Liver (tissue), 9 donors: Measurements from ENCODE around the gene KNOP1. TPM values are rescaled to one million over a fixed set of nuclear protein-coding genes. Genes with fewer than 3 reads are reported as not detected.

Experiments used
- DNase-seq: peaks from one replicate; pipeline ENCODE4 v3.0.0-alpha.2; 2017; ENCODE audit warnings: low spot score
- H3K27ac ChIP-seq, 2 donors: one replicate each; pipeline ENCODE4 v1.7.0; 2013; ENCODE audit warnings: inconsistent platforms in 2 of 2, low read length in 2 of 2, control low read depth in 1 of 2, low read depth in 1 of 2, mild to moderate bottlenecking in 1 of 2
- H3K27me3 ChIP-seq, 4 donors: one replicate each; pipeline versions ENCODE4 v1.6.1 to v1.7.0; 2013; ENCODE audit warnings: low read length in 3 of 4, inconsistent platforms in 1 of 4, mild to moderate bottlenecking in 1 of 4, moderate library complexity in 1 of 4; ENCODE audit not compliant: control insufficient read depth in 4 of 4, insufficient read depth in 4 of 4
- H3K36me3 ChIP-seq, 4 donors: one replicate each; pipeline versions ENCODE4 v1.6.1 to v1.7.0; 2013; ENCODE audit warnings: low read length in 3 of 4, mild to moderate bottlenecking in 3 of 4, low read depth in 1 of 4, moderate library complexity in 1 of 4; ENCODE audit not compliant: control insufficient read depth in 4 of 4, insufficient read depth in 3 of 4
- H3K4me1 ChIP-seq, 4 donors: one replicate each; pipeline versions ENCODE4 v1.6.1 to v1.7.0; 2013; ENCODE audit warnings: low read length in 3 of 4, mild to moderate bottlenecking in 3 of 4, moderate library complexity in 1 of 4; ENCODE audit not compliant: control insufficient read depth in 4 of 4, insufficient read depth in 4 of 4
- H3K4me3 ChIP-seq, 3 donors: one replicate each; pipeline versions ENCODE4 v1.6.1 to v1.7.0; 2013; ENCODE audit warnings: low read length in 3 of 3, control low read depth in 1 of 3, low read depth in 1 of 3, mild to moderate bottlenecking in 1 of 3
- H3K9ac ChIP-seq, 2 donors: one replicate each; pipeline ENCODE4 v1.7.0; 2013; ENCODE audit warnings: low read length in 2 of 2, mild to moderate bottlenecking in 2 of 2, moderate library complexity in 2 of 2, control low read depth in 1 of 2, low read depth in 1 of 2
- H3K9me3 ChIP-seq, 4 donors: one replicate each; pipeline versions ENCODE4 v1.6.1 to v1.7.0; 2013; ENCODE audit warnings: low read length in 3 of 4; ENCODE audit not compliant: control insufficient read depth in 4 of 4
- ATF3 ChIP-seq: IDR thresholded peaks from 2 replicates; pipeline ENCODE4 v1.6.1; 2016; ENCODE audit warnings: antibody characterized with exemption
- EGR1 ChIP-seq, 2 donors: IDR thresholded peaks; 2 replicates each; pipeline ENCODE4 v1.6.1; 2016 to 2018; ENCODE audit warnings: antibody characterized with exemption in 2 of 2, low read depth in 2 of 2
- FOXA1 ChIP-seq: IDR thresholded peaks from 2 replicates; pipeline ENCODE4 v1.6.1; 2016; ENCODE audit warnings: antibody characterized with exemption
- GABPA ChIP-seq, 2 donors: IDR thresholded peaks in 1 of 2; conservative IDR thresholded peaks in 1 of 2; 2 replicates each; pipeline ENCODE4 v1.6.1; 2016; ENCODE audit warnings: antibody characterized with exemption in 2 of 2, mild to moderate bottlenecking in 1 of 2, moderate library complexity in 1 of 2
- HNF4A ChIP-seq, 2 donors: conservative IDR thresholded peaks; 2 replicates each; pipeline ENCODE4 v1.6.1; 2016; ENCODE audit warnings: antibody characterized with exemption in 2 of 2, mild to moderate bottlenecking in 2 of 2
- HNF4G ChIP-seq: IDR thresholded peaks from 2 replicates; pipeline ENCODE4 v1.6.1; 2016; ENCODE audit warnings: antibody characterized with exemption
- JUND ChIP-seq, 2 donors: IDR thresholded peaks; 2 replicates each; pipeline ENCODE4 v1.6.1; 2016; ENCODE audit warnings: antibody characterized with exemption in 2 of 2
- NR2F2 ChIP-seq: IDR thresholded peaks from 2 replicates; pipeline ENCODE4 v1.6.1; 2016; ENCODE audit warnings: antibody characterized with exemption
- RAD21 ChIP-seq, 2 donors: IDR thresholded peaks; 2 replicates each; pipeline ENCODE4 v1.6.1; 2016; ENCODE audit warnings: antibody characterized with exemption in 2 of 2, mild to moderate bottlenecking in 2 of 2
- REST ChIP-seq: IDR thresholded peaks from 2 replicates; pipeline ENCODE4 v1.6.1; 2016; ENCODE audit warnings: antibody characterized with exemption, mild to moderate bottlenecking
- RXRA ChIP-seq, 2 donors: IDR thresholded peaks; 2 replicates each; pipeline ENCODE4 v1.6.1; 2017 to 2018; ENCODE audit warnings: antibody characterized with exemption in 2 of 2, mild to moderate bottlenecking in 1 of 2
- SP1 ChIP-seq: IDR thresholded peaks from 2 replicates; pipeline ENCODE4 v1.6.1; 2018; ENCODE audit warnings: antibody characterized with exemption, mild to moderate bottlenecking
- TAF1 ChIP-seq: conservative IDR thresholded peaks from 2 replicates; pipeline ENCODE4 v1.6.1; 2016; ENCODE audit warnings: antibody characterized with exemption, mild to moderate bottlenecking
- YY1 ChIP-seq: IDR thresholded peaks from 2 replicates; pipeline ENCODE4 v1.6.1; 2016; ENCODE audit warnings: antibody characterized with exemption, mild to moderate bottlenecking
- WGBS: extraction: QIAGEN DNeasy Blood & Tissue Kit; methylation state at CpG from one replicate; pipeline ENCODE4 v1.1.7; 2013; 5-methylcytosine and 5-hydroxymethylcytosine counted together
- polyA plus RNA-seq, 2 donors: library from polyadenylated mRNA; stranded (reverse) in 1 of 2; unstranded in 1 of 2; fragments of 200-250 nt in 1 of 2; fragments of >200 nt in 1 of 2; fragmentation: Nextera tagmentation in 1 of 2; extraction: Ambion mirVana in 1 of 2; gene quantifications; one replicate each; pipeline versions ENCODE4 v1.2.1 to v1.2.3, GENCODE V29; 2013 to 2015
- total RNA-seq, 2 donors: library from RNA; depleted of rRNA; stranded (reverse); fragments of >200 nt; gene quantifications; one replicate each; pipeline ENCODE4 v1.2.3, GENCODE V29; 2014
- TF ChIP-seq, protein P1 (sequence below): IDR thresholded peaks from 2 replicates; pipeline ENCODE4 v1.6.1; 2016; ENCODE audit warnings: antibody characterized with exemption
- TF ChIP-seq, protein P2 (sequence below): IDR thresholded peaks from 2 replicates; pipeline ENCODE4 v1.6.1; 2016; ENCODE audit warnings: antibody characterized with exemption
- donor health status: healthy.
- donor health status: healthy.
- donor health status: healthy.
- donor health status: healthy.
- donor health status: healthy.

The KNOP1 gene
- total and polyA plus RNA-seq, 4 donors: 4.1 to 6.7 (median 5.7) TPM

- TF ChIP-seq FOXA1: no peak
- TF ChIP-seq TAF1: no peak
- TF ChIP-seq RXRA (IDR thresholded peaks at IDR 0.05): no peak
- TF ChIP-seq JUND (IDR thresholded peaks at IDR 0.05): no peak
- TF ChIP-seq, protein P1, sequence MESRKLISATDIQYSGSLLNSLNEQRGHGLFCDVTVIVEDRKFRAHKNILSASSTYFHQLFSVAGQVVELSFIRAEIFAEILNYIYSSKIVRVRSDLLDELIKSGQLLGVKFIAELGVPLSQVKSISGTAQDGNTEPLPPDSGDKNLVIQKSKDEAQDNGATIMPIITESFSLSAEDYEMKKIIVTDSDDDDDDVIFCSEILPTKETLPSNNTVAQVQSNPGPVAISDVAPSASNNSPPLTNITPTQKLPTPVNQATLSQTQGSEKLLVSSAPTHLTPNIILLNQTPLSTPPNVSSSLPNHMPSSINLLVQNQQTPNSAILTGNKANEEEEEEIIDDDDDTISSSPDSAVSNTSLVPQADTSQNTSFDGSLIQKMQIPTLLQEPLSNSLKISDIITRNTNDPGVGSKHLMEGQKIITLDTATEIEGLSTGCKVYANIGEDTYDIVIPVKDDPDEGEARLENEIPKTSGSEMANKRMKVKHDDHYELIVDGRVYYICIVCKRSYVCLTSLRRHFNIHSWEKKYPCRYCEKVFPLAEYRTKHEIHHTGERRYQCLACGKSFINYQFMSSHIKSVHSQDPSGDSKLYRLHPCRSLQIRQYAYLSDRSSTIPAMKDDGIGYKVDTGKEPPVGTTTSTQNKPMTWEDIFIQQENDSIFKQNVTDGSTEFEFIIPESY: no peak
- no peak for TF ChIP-seq SP1
- TF ChIP-seq YY1: no peak
- no peak for TF ChIP-seq REST
- TF ChIP-seq, protein P2, sequence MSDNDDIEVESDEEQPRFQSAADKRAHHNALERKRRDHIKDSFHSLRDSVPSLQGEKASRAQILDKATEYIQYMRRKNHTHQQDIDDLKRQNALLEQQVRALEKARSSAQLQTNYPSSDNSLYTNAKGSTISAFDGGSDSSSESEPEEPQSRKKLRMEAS: no peak
- no peak for TF ChIP-seq HNF4G
- TF ChIP-seq EGR1 (IDR thresholded peaks at IDR 0.05; ENCODE audit: low read depth in 2 of 2): no peak
- TF ChIP-seq GABPA (IDR thresholded peaks at IDR 0.05 in 1 of 2, conservative IDR thresholded peaks at IDR 0.05 in 1 of 2): no peak
- TF ChIP-seq RAD21 (IDR thresholded peaks at IDR 0.05): no peak
- no peak for TF ChIP-seq NR2F2
- TF ChIP-seq ATF3: no peak
- no peak for TF ChIP-seq HNF4A (conservative IDR thresholded peaks at IDR 0.05)
- Histone ChIP-seq H3K9ac (no peak overlapping the region), H3K27ac (no peak overlapping the region), H3K9me3 (no peaks in the 10 kb centered on the region), H3K4me1 (peaks cover 0 to 19% (median 14%) of the 10 kb centered on the region in 4 donors), H3K27me3 (no peaks in the 10 kb centered on the region), H3K4me3 (no peak overlapping the region), H3K36me3 (peaks cover 0 to 10% (median 4%) of the 10 kb centered on the region in 4 donors)
- WGBS: 94% methylated on average over 5 of the region's 5 CpGs
- DNase-seq: no peak
These were observed 2.5 kb downstream of the KNOP1 start for GRCh38 chr16:19715566-19715965.

DNA sequence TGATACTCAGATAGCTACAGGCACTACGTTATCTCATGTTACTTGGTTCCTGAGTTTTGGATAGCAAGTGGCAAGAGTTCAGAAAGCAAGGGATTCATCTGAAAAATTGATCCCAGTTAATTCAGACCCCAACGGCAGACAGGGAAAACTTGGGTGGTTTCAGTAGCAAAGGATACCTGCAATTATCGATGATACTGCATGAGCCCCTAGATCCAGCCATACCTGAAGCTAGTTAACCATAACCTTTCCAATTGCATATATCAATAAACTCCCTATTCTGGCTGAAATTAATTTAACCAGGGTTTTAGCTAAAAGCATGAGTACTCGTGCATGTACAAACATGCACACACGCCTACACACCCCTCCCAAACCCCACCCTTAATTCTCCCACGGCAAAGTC lies 4.3 kb downstream of the KNOP1 start:
- no peak overlapping the region for H3K4me3 ChIP-seq
- TF ChIP-seq ATF3: no peak
- TF ChIP-seq GABPA (IDR thresholded peaks at IDR 0.05 in 1 of 2, conservative IDR thresholded peaks at IDR 0.05 in 1 of 2): no peak
- no peak for TF ChIP-seq TAF1
- TF ChIP-seq RXRA (IDR thresholded peaks at IDR 0.05): no peak
- TF ChIP-seq RAD21 (IDR thresholded peaks at IDR 0.05): no peak
- TF ChIP-seq, protein P1: no peak
- no peak for TF ChIP-seq SP1
- no peak for TF ChIP-seq JUND (IDR thresholded peaks at IDR 0.05)
- TF ChIP-seq FOXA1: no peak
- no peak overlapping the region for H3K27ac ChIP-seq
- no peaks in the 10 kb centered on the region for H3K9me3 ChIP-seq
- H3K9ac ChIP-seq: no peak overlapping the region
- H3K27me3 ChIP-seq: no peaks in the 10 kb centered on the region
- H3K4me1 ChIP-seq: peaks cover 0 to 14% (median 10%) of the 10 kb centered on the region in 4 donors
- no peak for DNase-seq
- WGBS: 93% methylated on average over 6 of the region's 6 CpGs
- peaks cover 0 to 20% (median 7%) of the 10 kb centered on the region in 4 donors for H3K36me3 ChIP-seq
